GM06990 (cell line): ENCODE measurements around the gene CNNM2.

Experiments
- DNase-seq: peaks from one replicate; pipeline ENCODE4 v3.0.0-alpha.2; 2011; ENCODE audit not compliant: insufficient read length; ENCODE audit errors: extremely low read depth
- H3K27me3 ChIP-seq: replicated peaks from 2 replicates; pipeline ENCODE4 v1.6.0; 2011; ENCODE audit warnings: low read length; ENCODE audit not compliant: control insufficient read depth, insufficient read depth
- H3K36me3 ChIP-seq: 2 replicates; pipeline ENCODE4 v1.5.1; 2011; ENCODE audit warnings: low read length; ENCODE audit not compliant: control insufficient read depth, insufficient read depth
- H3K4me3 ChIP-seq: replicated peaks from 2 replicates; pipeline ENCODE4 v1.5.1; 2011; ENCODE audit warnings: low read depth, mild to moderate bottlenecking, control low read depth, low read length
- TF ChIP-seq, protein P1 (sequence below): IDR thresholded peaks from 2 replicates; pipeline ENCODE4 v1.5.1; 2011; ENCODE audit warnings: low read length, control low read depth, mild to moderate bottlenecking, inconsistent platforms; ENCODE audit not compliant: insufficient read depth, poor library complexity, severe bottlenecking

CNNM2 gene

DNA sequence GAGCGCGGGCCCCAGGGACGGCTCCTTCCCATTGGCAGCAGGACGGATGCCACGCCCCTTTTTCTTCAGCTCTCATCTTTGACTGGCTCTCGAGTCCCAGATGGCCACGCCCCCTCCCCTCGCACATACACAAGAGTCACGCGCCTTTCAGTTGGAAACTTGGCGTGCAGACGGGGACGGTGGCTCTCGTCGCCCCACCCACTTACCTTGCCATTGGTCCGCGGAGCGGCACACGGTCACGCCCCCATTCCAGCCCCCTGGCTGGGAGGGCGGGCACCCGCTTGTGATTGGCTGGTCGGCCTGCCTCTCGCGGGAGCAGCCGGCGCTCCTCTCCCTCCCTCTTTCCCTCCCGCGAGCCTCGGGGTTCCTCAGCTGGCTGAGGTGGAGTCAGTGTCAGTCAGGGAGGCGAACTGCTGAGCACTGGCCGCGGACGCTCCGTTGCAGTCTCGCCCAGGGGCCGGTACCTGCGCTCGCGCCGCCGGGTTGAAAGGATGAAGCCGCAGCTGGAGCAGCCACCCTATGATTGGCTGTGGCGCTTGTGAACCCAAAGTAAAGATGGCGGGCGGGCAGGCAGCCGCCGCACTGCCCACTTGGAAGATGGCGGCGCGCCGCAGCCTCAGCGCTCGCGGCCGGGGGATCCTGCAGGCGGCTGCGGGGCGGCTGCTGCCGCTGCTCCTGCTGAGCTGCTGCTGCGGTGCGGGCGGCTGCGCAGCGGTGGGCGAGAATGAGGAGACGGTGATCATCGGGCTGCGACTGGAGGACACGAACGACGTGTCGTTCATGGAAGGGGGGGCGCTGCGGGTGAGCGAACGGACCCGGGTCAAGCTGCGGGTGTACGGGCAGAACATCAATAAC lies at the start of gene CNNM2:
Gene CNNM2, plus strand, starts transcription at position 333 of the 855 bp plus-strand sequence. Its CDS starts 187 bp downstream, at position 520.
- Histone ChIP-seq H3K27me3 (no peaks in the 10 kb centered on the region), H3K36me3 (no peaks in the 10 kb centered on the region), H3K4me3 (peak within 1 kb of the TSS; percentile 89)
- TF ChIP-seq, protein P1, sequence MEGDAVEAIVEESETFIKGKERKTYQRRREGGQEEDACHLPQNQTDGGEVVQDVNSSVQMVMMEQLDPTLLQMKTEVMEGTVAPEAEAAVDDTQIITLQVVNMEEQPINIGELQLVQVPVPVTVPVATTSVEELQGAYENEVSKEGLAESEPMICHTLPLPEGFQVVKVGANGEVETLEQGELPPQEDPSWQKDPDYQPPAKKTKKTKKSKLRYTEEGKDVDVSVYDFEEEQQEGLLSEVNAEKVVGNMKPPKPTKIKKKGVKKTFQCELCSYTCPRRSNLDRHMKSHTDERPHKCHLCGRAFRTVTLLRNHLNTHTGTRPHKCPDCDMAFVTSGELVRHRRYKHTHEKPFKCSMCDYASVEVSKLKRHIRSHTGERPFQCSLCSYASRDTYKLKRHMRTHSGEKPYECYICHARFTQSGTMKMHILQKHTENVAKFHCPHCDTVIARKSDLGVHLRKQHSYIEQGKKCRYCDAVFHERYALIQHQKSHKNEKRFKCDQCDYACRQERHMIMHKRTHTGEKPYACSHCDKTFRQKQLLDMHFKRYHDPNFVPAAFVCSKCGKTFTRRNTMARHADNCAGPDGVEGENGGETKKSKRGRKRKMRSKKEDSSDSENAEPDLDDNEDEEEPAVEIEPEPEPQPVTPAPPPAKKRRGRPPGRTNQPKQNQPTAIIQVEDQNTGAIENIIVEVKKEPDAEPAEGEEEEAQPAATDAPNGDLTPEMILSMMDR = peak; percentile 0
- DNase-seq = peak; percentile 99

DNA sequence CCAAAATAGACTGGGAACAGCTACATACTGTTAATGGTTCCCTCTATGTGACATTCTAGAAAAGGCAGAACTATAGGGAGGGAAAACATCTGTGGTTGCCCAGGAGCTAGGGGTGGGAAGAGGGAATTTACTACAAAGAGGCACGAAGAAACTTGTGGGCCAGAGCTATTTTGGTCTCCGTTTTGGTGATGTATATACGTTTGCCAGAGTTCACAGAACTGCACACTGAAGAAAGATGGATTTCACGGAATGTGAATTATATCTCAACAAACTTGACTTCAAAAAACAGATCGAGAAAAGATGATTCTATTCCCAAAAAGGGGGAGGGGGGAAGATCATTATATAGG lies 49.2 kb upstream of the CNNM2 start:
- no peak for DNase-seq
- Histone ChIP-seq H3K36me3 (no peaks in the 10 kb centered on the region), H3K27me3 (no peaks in the 10 kb centered on the region), H3K4me3 (peak overlapping the region; percentile 44)
- TF ChIP-seq, protein P1 = no peak

DNA sequence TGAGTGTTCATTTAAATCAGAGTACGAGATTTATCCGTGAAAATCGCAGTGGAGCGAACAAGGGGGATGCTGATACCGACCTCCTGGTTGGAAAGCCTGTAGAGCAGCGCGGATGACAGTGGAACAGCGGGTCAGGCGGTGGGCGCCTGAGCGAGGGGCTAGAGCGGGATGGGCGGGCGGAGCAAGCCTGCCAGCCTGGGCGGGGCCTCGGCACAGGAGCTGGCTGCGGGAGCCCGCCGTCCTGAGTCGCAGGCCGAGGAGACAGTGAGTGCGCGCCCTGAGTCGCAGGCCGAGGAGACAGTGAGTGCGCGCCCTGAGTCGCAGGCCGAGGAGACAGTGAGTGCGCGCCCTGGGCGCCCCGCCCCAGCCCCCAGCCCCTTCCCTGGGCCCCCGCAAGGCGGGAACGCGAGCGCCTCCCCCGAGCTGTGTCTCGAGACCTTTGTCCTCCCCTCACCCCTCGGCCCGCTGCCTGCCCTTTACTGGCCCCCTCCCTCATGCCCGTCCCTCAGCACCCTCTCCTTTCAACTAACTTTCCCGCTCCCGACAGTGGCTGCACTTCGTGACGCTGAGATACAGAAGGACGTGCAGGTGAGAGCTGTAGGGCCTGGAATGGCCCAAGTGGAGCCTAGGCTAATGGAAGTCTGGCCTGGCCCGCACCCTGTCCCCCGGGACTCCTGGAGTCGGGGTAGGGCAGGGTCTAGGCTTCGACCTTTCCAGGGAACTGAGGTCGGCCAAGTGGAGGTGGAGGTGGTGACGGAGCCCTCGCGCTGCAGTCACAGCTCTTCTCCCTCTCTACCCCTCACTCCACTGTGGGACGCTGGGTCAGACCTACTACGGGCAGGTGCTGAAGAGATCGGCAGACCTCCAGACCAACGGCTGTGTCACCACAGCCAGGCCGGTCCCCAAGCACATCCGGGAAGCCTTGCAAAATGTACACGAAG lies 48.6 kb upstream of the CNNM2 start, which contains the start of gene AS3MT:
Gene AS3MT, plus strand, starts transcription at position 213 of the 941 bp plus-strand sequence. Its CDS starts 123 bp downstream, at position 336.
- Histone ChIP-seq H3K4me3 (peak within 1 kb of the TSS; percentile 44), H3K27me3 (no peaks in the 10 kb centered on the region), H3K36me3 (no peaks in the 10 kb centered on the region)
- TF ChIP-seq, protein P1 = no peak
- DNase-seq = peak; percentile 56

DNA sequence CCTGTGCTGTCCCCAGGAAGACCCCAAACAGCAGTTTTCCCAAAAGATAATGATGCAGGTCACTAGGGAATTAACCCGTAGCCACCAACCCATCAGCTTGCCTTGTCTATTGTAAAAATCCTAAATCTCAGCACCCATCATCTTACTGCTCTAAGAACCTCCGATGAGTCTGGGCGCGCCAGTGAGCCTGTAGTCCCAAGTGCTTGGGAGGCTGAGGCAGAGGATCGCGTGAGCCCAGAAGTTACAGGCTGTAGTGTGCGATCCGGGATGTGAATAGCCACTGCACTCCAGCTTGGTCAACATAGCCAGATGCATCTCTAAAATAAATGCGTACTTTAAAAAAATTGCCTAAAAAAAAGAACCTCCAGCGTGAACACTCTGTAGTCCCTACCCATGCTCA lies 47.9 kb upstream of the CNNM2 start:
- Histone ChIP-seq H3K4me3 (no peak overlapping the region), H3K36me3 (no peaks in the 10 kb centered on the region), H3K27me3 (no peaks in the 10 kb centered on the region)
- TF ChIP-seq, protein P1 = no peak
- no peak for DNase-seq

DNA sequence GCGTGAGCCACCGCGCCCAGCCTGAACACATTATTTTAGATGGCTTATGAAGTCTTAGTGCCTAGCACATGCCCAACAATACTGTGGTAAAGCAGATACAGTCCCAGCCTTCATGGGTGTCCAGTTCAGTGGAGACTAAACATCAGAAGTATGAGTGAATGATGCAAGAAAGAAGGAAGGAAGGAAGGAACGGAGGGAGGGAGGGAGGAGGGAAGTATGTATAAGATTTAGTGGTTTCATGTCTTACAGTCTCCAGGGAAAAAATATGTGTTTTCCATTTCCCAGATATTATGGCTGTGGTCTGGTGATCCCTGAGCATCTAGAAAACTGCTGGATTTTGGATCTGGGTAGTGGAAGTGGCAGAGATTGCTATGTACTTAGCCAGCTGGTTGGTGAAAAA lies 45.9 kb upstream of the CNNM2 start:
- Histone ChIP-seq H3K27me3 (no peaks in the 10 kb centered on the region), H3K36me3 (no peaks in the 10 kb centered on the region), H3K4me3 (no peak overlapping the region)
- no peak for DNase-seq
- TF ChIP-seq, protein P1 = no peak
